ENCODE data around the gene SPOUT1. TPM values are rescaled to one million over a fixed set of nuclear protein-coding genes. Genes with fewer than 3 reads are reported as not detected.

SPOUT1 gene
- total and polyA plus RNA-seq, 8 donors = 14.8 to 32.8 (median 23.3) TPM

DNA sequence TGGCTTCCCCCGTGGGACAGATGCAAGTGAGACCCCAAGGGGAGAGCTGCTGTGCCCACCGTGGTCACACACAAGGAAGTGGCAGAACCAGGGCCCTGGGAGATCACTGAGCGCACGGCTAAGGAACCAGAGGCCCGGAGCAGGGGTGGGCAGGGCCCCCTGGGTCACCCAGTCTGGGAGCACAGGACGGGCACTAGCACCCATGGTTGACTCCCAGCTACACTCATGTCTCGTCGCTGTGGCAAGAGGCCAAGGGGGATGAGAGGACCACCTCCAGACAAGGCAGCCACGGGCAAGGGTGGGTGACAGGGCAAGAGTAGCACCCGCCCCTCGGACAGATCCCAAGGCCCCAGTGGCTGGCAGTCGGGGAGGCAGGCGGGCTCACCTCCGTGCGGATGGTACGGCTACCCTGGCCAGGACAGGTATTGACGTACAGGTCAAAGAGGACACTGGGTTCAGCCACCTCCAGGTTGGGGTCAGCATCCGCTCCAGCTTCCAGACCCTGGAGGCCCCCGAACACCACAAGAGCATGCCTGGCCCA, 6.2 kb downstream of the SPOUT1 start:
- Histone ChIP-seq H3K4me3 (no peak overlapping the region), H3K27me3 (no peaks in the 10 kb centered on the region), H3K9me3 (no peaks in the 10 kb centered on the region), H3K4me1 (peaks cover 0 to 8% (median under 1%) of the 10 kb centered on the region in 3 donors), H3K27ac (no peak overlapping the region), H3K36me3 (peaks cover 0 to 12% (median 0%) of the 10 kb centered on the region in 3 donors)
- DNase-seq = no peak
- no peak for ATAC-seq
- no peak for FAIRE-seq
- intact Hi-C loops (cut with DNase I) = no loop called here
- WGBS, 2 donors = 89 to 90% methylated on average over 18 to 19 of the region's 19 CpGs
- TF ChIP-seq, protein P1, sequence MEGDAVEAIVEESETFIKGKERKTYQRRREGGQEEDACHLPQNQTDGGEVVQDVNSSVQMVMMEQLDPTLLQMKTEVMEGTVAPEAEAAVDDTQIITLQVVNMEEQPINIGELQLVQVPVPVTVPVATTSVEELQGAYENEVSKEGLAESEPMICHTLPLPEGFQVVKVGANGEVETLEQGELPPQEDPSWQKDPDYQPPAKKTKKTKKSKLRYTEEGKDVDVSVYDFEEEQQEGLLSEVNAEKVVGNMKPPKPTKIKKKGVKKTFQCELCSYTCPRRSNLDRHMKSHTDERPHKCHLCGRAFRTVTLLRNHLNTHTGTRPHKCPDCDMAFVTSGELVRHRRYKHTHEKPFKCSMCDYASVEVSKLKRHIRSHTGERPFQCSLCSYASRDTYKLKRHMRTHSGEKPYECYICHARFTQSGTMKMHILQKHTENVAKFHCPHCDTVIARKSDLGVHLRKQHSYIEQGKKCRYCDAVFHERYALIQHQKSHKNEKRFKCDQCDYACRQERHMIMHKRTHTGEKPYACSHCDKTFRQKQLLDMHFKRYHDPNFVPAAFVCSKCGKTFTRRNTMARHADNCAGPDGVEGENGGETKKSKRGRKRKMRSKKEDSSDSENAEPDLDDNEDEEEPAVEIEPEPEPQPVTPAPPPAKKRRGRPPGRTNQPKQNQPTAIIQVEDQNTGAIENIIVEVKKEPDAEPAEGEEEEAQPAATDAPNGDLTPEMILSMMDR (IDR thresholded peaks at IDR 0.05) = no peak

DNA sequence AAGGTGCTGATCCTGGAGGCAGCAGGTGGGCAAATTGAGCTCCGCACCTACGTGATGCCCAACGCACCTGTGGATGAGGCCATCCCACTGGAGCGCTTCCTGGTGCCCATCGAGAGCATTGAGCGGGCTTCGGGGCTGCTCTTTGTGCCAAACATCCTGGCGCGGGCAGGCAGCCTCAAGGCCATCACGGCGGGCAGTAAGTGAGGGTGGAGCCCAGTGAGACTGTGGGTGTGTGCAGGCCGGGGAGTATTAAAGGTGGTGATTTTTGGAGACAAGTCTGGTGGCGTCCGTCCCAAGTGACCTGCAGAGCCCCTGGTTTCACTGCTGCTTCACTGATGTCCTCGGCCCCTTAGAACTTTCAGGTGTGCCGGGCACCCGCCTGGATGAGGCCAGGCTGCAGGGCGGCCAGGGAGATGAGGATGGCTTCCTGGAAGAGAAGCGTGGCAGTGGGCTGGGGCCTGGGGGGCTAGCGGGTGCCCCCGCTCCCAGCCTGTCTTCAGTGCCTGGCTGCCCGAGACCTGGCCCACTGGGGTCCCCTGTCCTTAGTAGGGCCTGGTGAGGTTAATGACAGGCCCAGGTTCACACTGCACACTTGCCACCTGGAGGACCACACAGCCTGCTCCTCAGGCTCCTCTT, 7.1 kb downstream of the SPOUT1 start:
- Histone ChIP-seq H3K9me3 (no peaks in the 10 kb centered on the region), H3K4me3 (no peak overlapping the region), H3K4me1 (peaks cover 0 to 8% (median 0%) of the 10 kb centered on the region in 3 donors), H3K27ac (no peak overlapping the region), H3K36me3 (peaks cover 0 to 12% (median 0%) of the 10 kb centered on the region in 3 donors), H3K27me3 (no peaks in the 10 kb centered on the region)
- FAIRE-seq = no peak
- TF ChIP-seq, protein P1 (IDR thresholded peaks at IDR 0.05) = no peak
- 82 to 84% methylated on average over 22 of the region's 22 CpGs for WGBS, 2 donors
- no peak for DNase-seq
- intact Hi-C loops (cut with DNase I) = no loop called here
- ATAC-seq = no peak

DNA sequence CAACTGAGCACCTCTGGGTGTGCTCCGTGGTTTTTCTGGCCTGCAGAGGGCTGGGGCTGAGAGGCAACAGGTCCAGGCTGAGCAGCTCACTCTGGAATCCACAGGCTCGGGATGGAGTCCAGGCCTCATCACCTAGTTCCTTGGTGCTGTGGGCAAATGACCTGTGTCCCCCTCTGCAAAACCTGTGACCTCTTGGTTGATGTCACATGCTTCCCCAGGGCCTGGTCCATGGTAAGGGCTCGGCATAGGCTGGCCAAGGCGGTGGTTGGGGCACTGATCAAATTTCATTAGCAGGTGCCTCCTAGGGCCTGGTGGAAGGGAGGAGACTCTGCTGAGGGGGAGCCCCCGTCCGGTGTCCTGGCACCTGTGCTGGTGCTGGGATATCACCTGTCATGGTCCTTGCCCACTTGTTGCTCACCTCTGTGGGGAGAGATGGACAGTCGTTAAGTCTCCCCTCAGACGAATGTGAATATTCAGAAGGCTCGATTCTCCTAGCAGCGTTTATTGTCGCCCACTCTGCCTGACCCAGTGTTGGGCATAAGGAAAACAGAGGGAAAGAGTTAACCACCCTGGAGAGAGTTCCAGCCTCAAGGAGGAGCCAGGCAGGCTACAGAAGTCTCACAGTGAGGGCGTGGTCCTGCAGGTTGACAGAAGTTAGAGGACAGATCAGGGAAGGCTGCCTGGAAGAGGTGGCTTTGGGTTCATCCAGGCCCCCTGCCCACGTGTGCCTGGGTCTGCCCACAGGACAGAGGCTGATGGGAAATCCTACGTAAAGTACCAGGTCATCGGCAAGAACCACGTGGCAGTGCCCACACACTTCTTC, 7.8 kb downstream of the SPOUT1 start:
- H3K27me3 ChIP-seq = no peaks in the 10 kb centered on the region
- no peak overlapping the region for H3K27ac ChIP-seq
- TF ChIP-seq, protein P1 (IDR thresholded peaks at IDR 0.05) = no peak
- peaks cover 0 to 8% (median 0%) of the 10 kb centered on the region in 3 donors for H3K4me1 ChIP-seq
- DNase-seq (no peak), FAIRE-seq (no peak), ATAC-seq (no peak)
- no peaks in the 10 kb centered on the region for H3K9me3 ChIP-seq
- WGBS, 2 donors = 88 to 91% methylated on average over 16 of the region's 16 CpGs
- no peak overlapping the region for H3K4me3 ChIP-seq
- peaks cover 0 to 12% (median 0%) of the 10 kb centered on the region in 3 donors for H3K36me3 ChIP-seq
- intact Hi-C loops (cut with DNase I) = no loop called here

DNA sequence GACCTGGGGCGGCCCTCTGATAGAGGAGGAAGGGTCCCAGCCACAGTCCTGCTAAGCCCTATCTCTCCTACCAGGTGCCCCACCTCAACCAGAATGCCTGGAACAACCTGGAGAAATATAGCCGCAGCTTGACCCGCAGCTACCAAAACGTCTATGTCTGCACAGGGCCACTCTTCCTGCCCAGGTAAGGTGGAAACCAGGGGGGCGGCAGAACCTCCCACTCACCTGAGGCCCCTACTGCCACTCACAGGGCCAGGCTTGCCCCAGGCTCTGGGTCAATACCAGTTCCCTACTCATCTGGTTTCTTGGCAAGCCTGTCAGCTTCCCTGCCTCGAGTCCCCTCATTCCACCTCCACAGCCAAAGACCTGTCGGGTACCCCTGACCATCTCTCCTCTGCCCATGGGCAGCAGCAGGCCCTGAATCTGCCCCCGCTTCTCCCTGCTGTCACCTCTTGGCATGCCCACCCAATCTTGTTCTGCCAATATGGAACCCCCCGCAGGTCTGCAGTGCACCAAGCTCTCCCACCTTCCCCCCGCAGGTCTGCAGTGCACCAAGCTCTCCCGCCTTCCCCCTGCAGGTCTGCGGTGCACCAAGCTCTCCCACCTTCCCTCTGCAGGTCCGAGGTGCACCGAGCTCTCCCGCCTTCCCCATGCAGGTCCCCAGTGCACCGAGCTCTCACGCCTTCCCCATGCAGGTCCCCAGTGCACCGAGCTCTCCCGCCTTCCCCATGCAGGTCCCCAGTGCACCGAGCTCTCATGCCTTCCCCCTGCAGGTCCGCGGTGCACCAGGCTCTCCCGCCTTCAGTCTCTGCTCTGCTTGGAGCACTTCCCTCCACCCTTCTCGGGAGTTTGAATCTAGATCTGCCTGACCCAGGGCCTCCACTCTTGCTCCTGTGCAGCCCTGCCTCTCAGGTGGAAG, 8.7 kb downstream of the SPOUT1 start:
- Histone ChIP-seq H3K4me3 (no peak overlapping the region), H3K4me1 (peaks cover 0 to 8% (median 0%) of the 10 kb centered on the region in 3 donors), H3K27me3 (no peaks in the 10 kb centered on the region), H3K27ac (no peak overlapping the region), H3K9me3 (no peaks in the 10 kb centered on the region), H3K36me3 (peaks cover 0 to 12% (median 0%) of the 10 kb centered on the region in 3 donors)
- no peak for ATAC-seq
- TF ChIP-seq, protein P1 (IDR thresholded peaks at IDR 0.05) = no peak
- 87 to 90% methylated on average over 24 of the region's 24 CpGs for WGBS, 2 donors
- no peak for DNase-seq
- no peak for FAIRE-seq
- intact Hi-C loops (cut with DNase I) = no loop called here
